Measurements from ENCODE around the gene PLCB4. TPM values are rescaled to one million over a fixed set of nuclear protein-coding genes. Genes with fewer than 3 reads are reported as not detected.

The PLCB4 gene
- total and polyA plus RNA-seq, 8 donors, result 6.2 to 15.3 (median 9.4) TPM

DNA sequence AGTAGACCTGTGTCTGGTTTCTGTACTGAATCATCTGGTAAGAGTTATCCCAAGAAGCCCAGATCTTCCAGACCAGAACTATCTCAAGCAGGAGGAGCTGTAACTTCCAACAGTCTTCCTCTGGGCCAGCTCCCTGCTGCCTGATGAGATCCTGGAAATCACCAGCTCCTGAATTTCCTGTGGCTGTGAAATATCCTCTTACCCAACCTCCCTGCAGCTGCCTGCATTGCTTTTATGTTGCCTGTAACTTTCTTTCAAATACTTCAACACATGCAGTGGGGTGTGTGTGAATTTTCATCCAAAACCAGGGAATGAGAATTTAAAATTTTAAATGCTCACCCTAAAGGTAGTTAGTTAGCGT lies 285.0 kb downstream of the PLCB4 start:
- H3K9me3 ChIP-seq, result no peaks in the 10 kb centered on the region
- H3K36me3 ChIP-seq, result no peaks in the 10 kb centered on the region
- H3K27me3 ChIP-seq, result no peaks in the 10 kb centered on the region
- intact Hi-C loops (cut with DNase I), result loop anchor here in 1 of 2 donors (10.0 kb wide), 1 partner anchor 559 kb away; no protein-coding TSS in a partner anchor
- H3K27ac ChIP-seq, result no peak overlapping the region
- DNase-seq, result peak in 1 of 4 donors; percentile 33
- TF ChIP-seq, protein P1, sequence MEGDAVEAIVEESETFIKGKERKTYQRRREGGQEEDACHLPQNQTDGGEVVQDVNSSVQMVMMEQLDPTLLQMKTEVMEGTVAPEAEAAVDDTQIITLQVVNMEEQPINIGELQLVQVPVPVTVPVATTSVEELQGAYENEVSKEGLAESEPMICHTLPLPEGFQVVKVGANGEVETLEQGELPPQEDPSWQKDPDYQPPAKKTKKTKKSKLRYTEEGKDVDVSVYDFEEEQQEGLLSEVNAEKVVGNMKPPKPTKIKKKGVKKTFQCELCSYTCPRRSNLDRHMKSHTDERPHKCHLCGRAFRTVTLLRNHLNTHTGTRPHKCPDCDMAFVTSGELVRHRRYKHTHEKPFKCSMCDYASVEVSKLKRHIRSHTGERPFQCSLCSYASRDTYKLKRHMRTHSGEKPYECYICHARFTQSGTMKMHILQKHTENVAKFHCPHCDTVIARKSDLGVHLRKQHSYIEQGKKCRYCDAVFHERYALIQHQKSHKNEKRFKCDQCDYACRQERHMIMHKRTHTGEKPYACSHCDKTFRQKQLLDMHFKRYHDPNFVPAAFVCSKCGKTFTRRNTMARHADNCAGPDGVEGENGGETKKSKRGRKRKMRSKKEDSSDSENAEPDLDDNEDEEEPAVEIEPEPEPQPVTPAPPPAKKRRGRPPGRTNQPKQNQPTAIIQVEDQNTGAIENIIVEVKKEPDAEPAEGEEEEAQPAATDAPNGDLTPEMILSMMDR (IDR thresholded peaks at IDR 0.05), result no peak
- peaks cover 0 to 7% of the 10 kb centered on the region in 2 donors for H3K4me1 ChIP-seq
- H3K4me3 ChIP-seq, result no peak overlapping the region
- peak; percentile 36 for ATAC-seq

- Histone ChIP-seq H3K36me3 (no peaks in the 10 kb centered on the region), H3K27ac (no peak overlapping the region), H3K4me3 (no peak overlapping the region), H3K27me3 (no peaks in the 10 kb centered on the region), H3K9me3 (no peaks in the 10 kb centered on the region), H3K4me1 (peaks cover 0 to 6% of the 10 kb centered on the region in 2 donors)
- ATAC-seq, result no peak
- intact Hi-C loops (cut with DNase I), result loop anchor here in 1 of 2 donors (10.0 kb wide), 1 partner anchor 560 kb away; no protein-coding TSS in a partner anchor
- DNase-seq, result no peak
- TF ChIP-seq, protein P1 (IDR thresholded peaks at IDR 0.05), result no peak
Measured at GRCh38 chr20:9354579-9354978, 285.7 kb downstream of the PLCB4 start.

DNA sequence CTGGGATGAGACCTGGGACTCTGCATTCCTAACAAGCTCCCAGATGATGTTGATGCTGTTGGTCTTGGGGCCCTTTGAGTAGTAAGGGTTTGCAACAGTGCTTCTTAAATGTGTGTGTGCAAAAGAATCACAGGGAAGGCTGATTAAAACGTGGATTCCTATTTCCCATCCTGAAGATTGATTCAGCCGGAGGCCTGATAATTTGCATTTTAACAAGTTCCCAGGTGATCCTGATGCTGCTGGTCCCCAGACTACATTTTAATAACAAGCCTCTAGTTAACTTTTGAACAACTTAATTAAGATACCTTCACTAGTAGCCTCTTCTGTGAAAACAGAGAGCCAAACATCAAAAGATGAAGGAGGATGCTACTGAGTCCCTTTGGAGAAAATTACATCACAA lies 289.1 kb downstream of the PLCB4 start:
- DNase-seq, result no peak
- TF ChIP-seq, protein P1 (IDR thresholded peaks at IDR 0.05), result no peak
- intact Hi-C loops (cut with DNase I), result loop anchor here in 1 of 2 donors (10.0 kb wide), 1 partner anchor 563 kb away; no protein-coding TSS in a partner anchor
- Histone ChIP-seq H3K9me3 (no peaks in the 10 kb centered on the region), H3K4me1 (peaks cover 0 to 16% of the 10 kb centered on the region in 2 donors), H3K27ac (no peak overlapping the region), H3K27me3 (no peaks in the 10 kb centered on the region), H3K4me3 (no peak overlapping the region), H3K36me3 (no peaks in the 10 kb centered on the region)
- no peak for ATAC-seq

- no peaks in the 10 kb centered on the region for H3K27me3 ChIP-seq
- H3K9me3 ChIP-seq, result no peaks in the 10 kb centered on the region
- intact Hi-C loops (cut with DNase I), result loop anchor here in 1 of 2 donors (10.0 kb wide), 2 partner anchors 565 to 595 kb away; no protein-coding TSS in a partner anchor
- DNase-seq, result peak in 2 of 4 donors; percentile 46 to 70
- no peak overlapping the region for H3K27ac ChIP-seq
- ATAC-seq, result peak; percentile 70
- no peaks in the 10 kb centered on the region for H3K36me3 ChIP-seq
- H3K4me1 ChIP-seq, result peaks cover 0 to 14% of the 10 kb centered on the region in 2 donors
- TF ChIP-seq, protein P1 (IDR thresholded peaks at IDR 0.05), result peak in 1 of 2 donors; percentile 21
- H3K4me3 ChIP-seq, result no peak overlapping the region
Measured at GRCh38 chr20:9359561-9360308, 290.8 kb downstream of the PLCB4 start.

GRCh38 chr20:9360431-9360830 lies 291.5 kb downstream of the PLCB4 start:
- DNase-seq, result no peak
- no peaks in the 10 kb centered on the region for H3K27me3 ChIP-seq
- intact Hi-C loops (cut with DNase I), result loop anchor here in 1 of 2 donors (10.0 kb wide), 1 partner anchor 596 kb away; no protein-coding TSS in a partner anchor
- peaks cover 0 to 14% of the 10 kb centered on the region in 2 donors for H3K4me1 ChIP-seq
- no peaks in the 10 kb centered on the region for H3K9me3 ChIP-seq
- TF ChIP-seq, protein P1 (IDR thresholded peaks at IDR 0.05), result no peak
- ATAC-seq, result no peak
- no peaks in the 10 kb centered on the region for H3K36me3 ChIP-seq
- no peak overlapping the region for H3K27ac ChIP-seq
- H3K4me3 ChIP-seq, result no peak overlapping the region
